A549 (cell line): Measurements from ENCODE around the gene UNC13C.

Experiments
- CHD2 ChIP-seq: fragments of 150-350 bp; IDR thresholded peaks from 2 replicates; pipeline ENCODE4 v1.6.1; 2014; ENCODE audit warnings: low read length; ENCODE audit not compliant: partially characterized antibody
- EP300 ChIP-seq, 2 experiments: fragments of >200 bp; sonication (Bioruptor Twin); formaldehyde crosslinking; IDR thresholded peaks; 2 replicates in 1 of 2; 3 replicates in 1 of 2; pipeline ENCODE4 v1.6.1; 2016 to 2017
- NFE2L2 ChIP-seq: fragments of 150-350 bp; conservative IDR thresholded peaks from 2 replicates; pipeline ENCODE4 v1.6.1; 2014; ENCODE audit warnings: low read length
- NPAS2 ChIP-seq: fragments of 250-450 bp; sonication (Bioruptor Pico); IDR thresholded peaks from 2 replicates; pipeline ENCODE4 v1.8.0; 2022; ENCODE audit warnings: mild to moderate bottlenecking, moderate library complexity, borderline replicate concordance
- NR3C1 ChIP-seq: fragments of >200 bp; sonication (Bioruptor Twin); formaldehyde crosslinking; IDR thresholded peaks from 3 replicates; pipeline ENCODE4 v1.6.1; 2017
- POLR2A ChIP-seq: IDR thresholded peaks from 2 replicates; pipeline ENCODE4 v1.6.1; 2012; ENCODE audit warnings: mild to moderate bottlenecking, low read length
- RAD21 ChIP-seq, 2 experiments: fragments of >200 bp in 1 of 2; sonication (Bioruptor Twin) in 1 of 2; formaldehyde crosslinking in 1 of 2; IDR thresholded peaks in 1 of 2; conservative IDR thresholded peaks in 1 of 2; 2 replicates in 1 of 2; 3 replicates in 1 of 2; pipeline ENCODE4 v1.6.1; 2012 to 2018; ENCODE audit warnings: inconsistent platforms in 1 of 2
- RFX5 ChIP-seq: fragments of 450-650 bp; IDR thresholded peaks from 2 replicates; pipeline ENCODE4 v1.7.1; 2014; ENCODE audit warnings: antibody characterized with exemption, mild to moderate bottlenecking, moderate library complexity
- RNF2 ChIP-seq: fragments of 200-600 bp; sonication (generic); IDR thresholded peaks from 2 replicates; pipeline ENCODE4 v1.6.1; 2016; ENCODE audit warnings: low read depth, mild to moderate bottlenecking, antibody characterized with exemption, moderate library complexity, borderline replicate concordance
- SMC3 ChIP-seq: fragments of >200 bp; sonication (Bioruptor Twin); formaldehyde crosslinking; IDR thresholded peaks from 3 replicates; pipeline ENCODE4 v1.6.1; 2018; ENCODE audit warnings: inconsistent platforms
- TF ChIP-seq, protein P1 (sequence below): IDR thresholded peaks from 2 replicates; pipeline ENCODE4 v1.6.1; 2012; ENCODE audit warnings: low read depth, borderline replicate concordance
- TF ChIP-seq, protein P2 (sequence below): fragments of >200 bp; sonication (Bioruptor Twin); formaldehyde crosslinking; IDR thresholded peaks from 3 replicates; pipeline ENCODE4 v1.5.1; 2016
- TF ChIP-seq, protein P3 (sequence below): fragments of 200-600 bp; sonication (generic); IDR thresholded peaks from 2 replicates; pipeline ENCODE4 v1.6.1; 2016; ENCODE audit warnings: antibody characterized with exemption, mild to moderate bottlenecking, moderate library complexity

DNA sequence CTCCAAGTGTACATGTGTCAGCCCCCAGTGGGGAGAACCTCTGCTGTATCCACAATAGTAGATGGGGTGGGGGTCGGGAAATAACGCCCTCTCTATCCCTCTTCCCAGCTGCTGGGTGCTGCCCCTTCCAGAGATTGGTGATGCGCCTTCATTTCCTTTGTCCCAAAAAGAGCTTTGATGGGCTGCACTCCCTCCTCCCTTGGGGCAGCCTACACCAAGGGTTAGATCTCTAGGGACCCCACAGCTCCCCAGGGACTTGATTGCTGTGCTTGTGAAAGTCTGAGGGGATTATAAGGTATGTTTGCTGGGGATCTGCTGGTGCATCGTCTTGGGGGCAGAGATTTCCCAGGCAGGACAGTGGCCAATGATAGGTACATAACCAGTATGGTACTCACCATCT is 105.3 kb downstream of the UNC13C start:
- TF ChIP-seq SMC3 (no peak), RFX5 (no peak), POLR2A (no peak), RNF2 (no peak), NFE2L2 (no peak), NR3C1 (no peak), NPAS2 (no peak), CHD2 (no peak), EP300 (IDR thresholded peaks at IDR 0.05) (no peak), RAD21 (conservative IDR thresholded peaks at IDR 0.05 in 1 of 2, IDR thresholded peaks at IDR 0.05 in 1 of 2) (no peak)
- TF ChIP-seq, protein P1, sequence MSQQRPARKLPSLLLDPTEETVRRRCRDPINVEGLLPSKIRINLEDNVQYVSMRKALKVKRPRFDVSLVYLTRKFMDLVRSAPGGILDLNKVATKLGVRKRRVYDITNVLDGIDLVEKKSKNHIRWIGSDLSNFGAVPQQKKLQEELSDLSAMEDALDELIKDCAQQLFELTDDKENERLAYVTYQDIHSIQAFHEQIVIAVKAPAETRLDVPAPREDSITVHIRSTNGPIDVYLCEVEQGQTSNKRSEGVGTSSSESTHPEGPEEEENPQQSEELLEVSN = no peak
- TF ChIP-seq, protein P2, sequence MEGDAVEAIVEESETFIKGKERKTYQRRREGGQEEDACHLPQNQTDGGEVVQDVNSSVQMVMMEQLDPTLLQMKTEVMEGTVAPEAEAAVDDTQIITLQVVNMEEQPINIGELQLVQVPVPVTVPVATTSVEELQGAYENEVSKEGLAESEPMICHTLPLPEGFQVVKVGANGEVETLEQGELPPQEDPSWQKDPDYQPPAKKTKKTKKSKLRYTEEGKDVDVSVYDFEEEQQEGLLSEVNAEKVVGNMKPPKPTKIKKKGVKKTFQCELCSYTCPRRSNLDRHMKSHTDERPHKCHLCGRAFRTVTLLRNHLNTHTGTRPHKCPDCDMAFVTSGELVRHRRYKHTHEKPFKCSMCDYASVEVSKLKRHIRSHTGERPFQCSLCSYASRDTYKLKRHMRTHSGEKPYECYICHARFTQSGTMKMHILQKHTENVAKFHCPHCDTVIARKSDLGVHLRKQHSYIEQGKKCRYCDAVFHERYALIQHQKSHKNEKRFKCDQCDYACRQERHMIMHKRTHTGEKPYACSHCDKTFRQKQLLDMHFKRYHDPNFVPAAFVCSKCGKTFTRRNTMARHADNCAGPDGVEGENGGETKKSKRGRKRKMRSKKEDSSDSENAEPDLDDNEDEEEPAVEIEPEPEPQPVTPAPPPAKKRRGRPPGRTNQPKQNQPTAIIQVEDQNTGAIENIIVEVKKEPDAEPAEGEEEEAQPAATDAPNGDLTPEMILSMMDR = no peak
- TF ChIP-seq, protein P3, sequence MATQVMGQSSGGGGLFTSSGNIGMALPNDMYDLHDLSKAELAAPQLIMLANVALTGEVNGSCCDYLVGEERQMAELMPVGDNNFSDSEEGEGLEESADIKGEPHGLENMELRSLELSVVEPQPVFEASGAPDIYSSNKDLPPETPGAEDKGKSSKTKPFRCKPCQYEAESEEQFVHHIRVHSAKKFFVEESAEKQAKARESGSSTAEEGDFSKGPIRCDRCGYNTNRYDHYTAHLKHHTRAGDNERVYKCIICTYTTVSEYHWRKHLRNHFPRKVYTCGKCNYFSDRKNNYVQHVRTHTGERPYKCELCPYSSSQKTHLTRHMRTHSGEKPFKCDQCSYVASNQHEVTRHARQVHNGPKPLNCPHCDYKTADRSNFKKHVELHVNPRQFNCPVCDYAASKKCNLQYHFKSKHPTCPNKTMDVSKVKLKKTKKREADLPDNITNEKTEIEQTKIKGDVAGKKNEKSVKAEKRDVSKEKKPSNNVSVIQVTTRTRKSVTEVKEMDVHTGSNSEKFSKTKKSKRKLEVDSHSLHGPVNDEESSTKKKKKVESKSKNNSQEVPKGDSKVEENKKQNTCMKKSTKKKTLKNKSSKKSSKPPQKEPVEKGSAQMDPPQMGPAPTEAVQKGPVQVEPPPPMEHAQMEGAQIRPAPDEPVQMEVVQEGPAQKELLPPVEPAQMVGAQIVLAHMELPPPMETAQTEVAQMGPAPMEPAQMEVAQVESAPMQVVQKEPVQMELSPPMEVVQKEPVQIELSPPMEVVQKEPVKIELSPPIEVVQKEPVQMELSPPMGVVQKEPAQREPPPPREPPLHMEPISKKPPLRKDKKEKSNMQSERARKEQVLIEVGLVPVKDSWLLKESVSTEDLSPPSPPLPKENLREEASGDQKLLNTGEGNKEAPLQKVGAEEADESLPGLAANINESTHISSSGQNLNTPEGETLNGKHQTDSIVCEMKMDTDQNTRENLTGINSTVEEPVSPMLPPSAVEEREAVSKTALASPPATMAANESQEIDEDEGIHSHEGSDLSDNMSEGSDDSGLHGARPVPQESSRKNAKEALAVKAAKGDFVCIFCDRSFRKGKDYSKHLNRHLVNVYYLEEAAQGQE = no peak
